HAP-1 (cell line): ENCODE measurements around the gene NAT16.

Experiments used
- DNase-seq, 2 experiments: peaks; one replicate each; pipeline ENCODE4 v3.0.0-alpha.2; 2016 to 2020; ENCODE audit warnings: low spot score in 2 of 2
- H3K27me3 ChIP-seq: fragments of 250-450 bp; sonication (Bioruptor Pico); 2 replicates; pipeline ENCODE4 v1.5.1; 2020; ENCODE audit warnings: low read depth, mild to moderate bottlenecking, moderate library complexity
- H3K36me3 ChIP-seq: fragments of 250-450 bp; sonication (Bioruptor Pico); replicated peaks from 2 replicates; pipeline ENCODE4 v1.5.1; 2020; ENCODE audit warnings: mild to moderate bottlenecking
- H3K4me1 ChIP-seq: fragments of 250-450 bp; sonication (Bioruptor Pico); 2 replicates; pipeline ENCODE4 v1.5.1; 2020; ENCODE audit warnings: mild to moderate bottlenecking
- H3K4me3 ChIP-seq: fragments of 250-450 bp; sonication (Bioruptor Pico); 2 replicates; pipeline ENCODE4 v1.5.1; 2020; ENCODE audit warnings: mild to moderate bottlenecking, moderate library complexity
- H3K9me3 ChIP-seq: fragments of 250-450 bp; sonication (Bioruptor Pico); 2 replicates; pipeline ENCODE4 v1.5.1; 2020; ENCODE audit warnings: mild to moderate bottlenecking, moderate library complexity
- in situ Hi-C: fragments of 300-500 bp; cut with MboI; formaldehyde crosslinking; loops from 3 replicates; pipeline ENCODE4 v1.14.3; 2020; ENCODE audit warnings: low sequenced_read_pairs, inconsistent platforms, mixed read lengths

Gene NAT16

DNA sequence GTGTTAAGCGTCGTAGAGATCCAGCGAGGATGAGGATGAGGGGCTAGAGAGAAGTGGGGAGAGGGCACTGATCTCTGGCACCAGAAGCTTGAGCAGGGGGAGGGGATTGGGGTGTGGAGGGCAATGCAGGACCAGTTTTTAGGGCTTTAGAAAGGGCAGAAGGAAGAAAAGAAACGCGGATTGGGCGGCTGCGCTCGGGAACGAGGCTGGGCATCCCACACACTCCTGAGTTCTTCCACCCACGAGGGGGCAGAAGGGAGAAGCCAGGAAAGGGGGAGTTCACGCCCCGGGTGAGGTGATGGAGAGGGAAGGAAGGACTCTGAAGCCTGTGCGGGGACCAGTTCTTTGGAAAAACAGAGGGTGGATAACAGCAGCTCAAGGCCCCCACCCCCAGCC lies 8.7 kb downstream of the NAT16 start:
- Histone ChIP-seq H3K4me1 (peaks cover 6% of the 10 kb centered on the region; the same call in 1 of the 2 replicates), H3K36me3 (no peaks in the 10 kb centered on the region), H3K4me3 (no peak overlapping the region), H3K27me3 (peaks cover 76% of the 10 kb centered on the region), H3K9me3 (no peaks in the 10 kb centered on the region)
- DNase-seq = no peak
- in situ Hi-C loops = no loop called here

DNA sequence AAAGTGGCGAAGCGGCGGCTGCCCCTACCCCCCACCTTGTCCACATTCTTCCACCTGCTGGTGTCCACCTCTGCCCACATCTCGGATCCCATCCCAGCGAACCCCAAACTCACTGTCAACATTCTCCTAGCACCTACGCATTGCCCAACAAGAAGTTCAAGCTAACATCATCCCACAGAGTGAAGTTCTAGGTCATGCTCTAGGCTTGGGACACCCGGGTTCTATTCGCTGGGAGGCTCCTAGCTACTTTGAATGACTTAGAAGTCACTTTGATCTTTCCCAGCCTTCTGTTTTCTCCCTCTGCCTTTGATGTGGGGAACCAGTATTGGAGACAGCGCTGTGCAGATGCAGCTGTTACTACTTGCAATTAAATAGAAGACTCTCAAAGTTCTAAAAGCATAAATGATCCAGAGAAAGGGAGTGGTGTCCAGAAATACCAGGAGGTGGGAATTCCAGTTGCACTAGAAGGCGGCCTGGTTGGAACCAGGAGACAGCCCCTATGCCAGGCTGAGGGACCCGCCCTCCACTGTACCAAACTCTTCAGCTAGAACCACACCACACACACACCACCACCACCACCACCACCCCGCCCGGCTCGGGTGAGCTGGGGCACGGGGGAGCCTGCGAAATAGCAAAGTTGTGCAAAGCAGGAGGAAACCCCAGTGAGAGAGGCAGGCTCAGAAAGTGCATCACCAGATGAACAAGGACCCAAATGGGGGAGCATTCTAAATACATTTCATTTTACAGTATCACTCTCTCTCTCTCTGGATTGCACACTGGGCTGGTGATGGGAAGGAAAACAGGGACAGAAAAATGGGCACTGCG lies 9.3 kb downstream of the NAT16 start:
- H3K36me3 ChIP-seq = no peaks in the 10 kb centered on the region
- H3K27me3 ChIP-seq = peaks cover 80% of the 10 kb centered on the region
- H3K4me3 ChIP-seq = no peak overlapping the region
- no peak for DNase-seq
- peaks cover 8% of the 10 kb centered on the region for H3K4me1 ChIP-seq
- in situ Hi-C loops = no loop called here
- no peaks in the 10 kb centered on the region for H3K9me3 ChIP-seq

DNA sequence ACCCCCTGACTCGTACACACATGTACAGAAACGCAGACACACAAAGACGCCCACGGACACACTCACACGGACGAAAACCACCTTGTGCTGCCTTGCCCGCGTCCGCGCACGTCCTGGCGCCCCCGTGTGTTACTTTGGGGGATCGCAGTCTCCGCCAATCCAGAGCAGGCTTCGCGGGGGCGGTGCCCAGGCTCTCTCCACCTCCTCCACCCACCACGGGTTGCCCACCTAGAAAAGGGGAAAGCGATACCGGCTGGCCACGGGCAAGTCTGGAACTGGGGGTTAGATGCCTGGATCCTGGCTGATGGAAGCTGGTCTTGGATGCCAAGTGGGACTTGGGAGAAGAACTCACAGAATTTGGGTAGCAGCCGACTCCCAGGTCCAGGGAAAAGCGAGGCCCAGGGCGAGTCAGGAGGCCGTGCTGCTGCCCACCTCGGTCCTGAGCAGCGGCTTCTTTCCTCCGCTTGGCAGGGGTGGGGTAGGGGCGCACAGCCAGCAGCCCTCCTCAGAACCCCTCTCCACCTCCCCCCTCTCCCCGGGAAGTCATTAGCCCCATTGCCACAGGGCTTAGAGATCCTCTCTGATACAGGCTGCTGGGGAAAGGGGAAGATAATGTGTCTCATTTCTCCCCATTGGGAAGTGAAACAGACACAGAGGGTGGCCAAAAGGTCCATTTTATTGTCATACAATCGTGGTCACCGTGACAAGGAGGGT lies 10.1 kb downstream of the NAT16 start:
- Histone ChIP-seq H3K36me3 (no peaks in the 10 kb centered on the region), H3K4me1 (peaks cover 13% of the 10 kb centered on the region), H3K4me3 (0 out of 2 replicates have a peak overlapping the region, but pooled peaks have one; percentile 5), H3K9me3 (no peaks in the 10 kb centered on the region), H3K27me3 (peaks cover 84% of the 10 kb centered on the region)
- in situ Hi-C loops = no loop called here
- peak in 1 of 2 experiments; percentile 90 for DNase-seq

DNA sequence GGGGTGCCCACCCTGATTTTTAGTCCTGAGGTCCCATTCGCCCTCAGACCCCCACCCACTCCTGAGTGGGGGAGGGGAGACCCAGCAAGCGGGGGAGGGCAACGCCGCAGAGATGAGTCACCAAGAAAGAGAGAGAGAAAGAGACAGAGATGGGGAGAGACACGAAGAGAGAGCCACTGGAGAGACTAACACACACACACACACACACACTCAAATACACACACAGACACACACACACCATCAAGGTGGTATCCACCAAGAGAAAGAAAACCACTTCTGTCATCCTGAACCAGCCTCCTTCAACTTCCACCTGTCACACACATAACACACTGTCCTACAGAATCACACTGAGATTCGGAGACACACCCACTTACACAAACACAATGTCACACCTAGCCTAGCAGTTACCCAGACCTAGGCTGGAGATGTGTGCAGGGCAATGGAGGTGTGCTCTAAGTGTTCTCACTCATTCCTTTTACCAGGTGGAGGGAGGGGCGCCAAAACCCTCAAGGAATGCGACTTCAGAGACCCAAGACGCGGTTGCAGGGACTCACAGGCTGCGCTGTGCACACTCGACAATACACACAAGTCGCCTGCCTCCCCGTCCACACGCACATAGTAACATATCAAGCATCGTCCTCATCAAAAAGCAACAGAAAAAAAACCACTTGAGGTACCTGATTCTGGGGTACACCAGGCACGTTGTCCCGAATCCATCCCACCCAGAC lies 10.8 kb downstream of the NAT16 start:
- DNase-seq = no peak
- H3K4me1 ChIP-seq = peaks cover 13% of the 10 kb centered on the region
- no peaks in the 10 kb centered on the region for H3K36me3 ChIP-seq
- H3K4me3 ChIP-seq = 0 out of 2 replicates have a peak overlapping the region, but pooled peaks have one; percentile 5
- H3K9me3 ChIP-seq = no peaks in the 10 kb centered on the region
- H3K27me3 ChIP-seq = peaks cover 89% of the 10 kb centered on the region
- in situ Hi-C loops = no loop called here

DNA sequence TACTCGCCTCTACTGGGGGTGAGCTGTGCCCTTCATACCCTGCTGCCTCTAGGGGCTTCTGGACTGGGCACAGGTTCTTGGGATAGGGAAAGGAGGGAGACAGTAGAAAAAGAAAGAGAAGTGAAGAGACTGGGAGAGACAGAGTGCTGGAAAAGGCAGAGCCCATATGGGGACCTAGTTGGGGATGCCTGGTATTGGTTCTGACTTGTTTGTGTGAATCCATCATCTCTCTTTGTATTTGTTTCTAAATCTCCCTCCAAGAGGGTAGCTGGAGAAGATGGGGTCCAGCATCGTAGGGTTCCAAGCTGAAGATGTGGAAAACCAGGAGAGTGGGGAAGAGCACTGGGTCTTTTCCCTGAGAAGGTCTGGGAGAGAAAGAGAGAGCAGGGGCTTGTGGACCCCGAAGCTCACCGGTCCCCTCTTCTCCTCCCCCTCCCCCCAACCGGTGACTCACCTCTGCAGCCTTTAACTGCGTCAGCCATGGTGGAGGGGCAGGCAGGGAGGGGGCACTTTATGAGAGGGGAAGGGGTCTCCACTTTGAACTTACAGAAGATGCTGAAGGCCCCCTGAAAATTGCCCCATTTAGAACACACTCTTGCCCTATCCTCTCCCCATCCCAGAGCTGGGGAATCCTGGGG lies 11.6 kb downstream of the NAT16 start:
- DNase-seq = no peak
- H3K9me3 ChIP-seq = no peaks in the 10 kb centered on the region
- H3K4me1 ChIP-seq = peaks cover 13% of the 10 kb centered on the region
- H3K36me3 ChIP-seq = no peaks in the 10 kb centered on the region
- H3K27me3 ChIP-seq = peaks cover 87% of the 10 kb centered on the region
- H3K4me3 ChIP-seq = no peak overlapping the region
- in situ Hi-C loops = no loop called here

DNA sequence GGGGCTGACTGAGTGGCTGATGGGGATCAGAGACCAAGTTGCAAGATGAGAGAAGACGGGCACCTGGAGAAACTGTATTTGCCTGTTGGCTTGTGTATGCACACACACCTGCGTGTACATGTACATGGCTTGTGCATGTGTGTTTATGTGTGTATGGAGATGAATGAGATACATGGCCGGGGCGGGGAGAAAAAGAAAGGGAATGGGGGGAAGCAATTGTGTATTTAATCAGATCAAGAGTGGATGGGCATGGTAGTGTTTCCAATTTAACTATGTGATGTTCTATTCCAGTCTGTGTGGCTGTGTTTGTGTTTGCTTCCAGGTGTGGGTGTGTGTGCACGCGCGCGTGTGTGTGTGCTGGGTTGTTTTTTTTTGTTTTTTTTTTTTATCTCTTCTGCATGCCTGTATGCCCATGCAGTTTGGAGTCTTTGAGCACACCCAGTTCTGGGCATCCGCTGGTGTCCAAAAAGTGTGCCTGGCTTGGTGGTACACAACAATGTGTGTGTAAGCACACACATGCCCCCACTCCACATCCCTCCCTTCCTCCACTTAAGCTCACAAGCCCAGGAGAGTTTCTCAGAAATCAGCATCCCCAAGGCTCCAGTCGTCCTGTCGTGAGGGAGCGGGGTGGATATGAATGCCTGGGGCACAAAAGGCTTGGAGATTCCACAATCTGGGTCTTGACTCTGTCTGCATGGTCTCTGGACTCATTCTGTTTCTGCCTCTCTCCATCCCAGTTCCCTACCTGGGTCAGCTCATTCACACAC lies 12.3 kb downstream of the NAT16 start:
- no peaks in the 10 kb centered on the region for H3K36me3 ChIP-seq
- no peak overlapping the region for H3K4me3 ChIP-seq
- in situ Hi-C loops = no loop called here
- DNase-seq = no peak
- no peaks in the 10 kb centered on the region for H3K9me3 ChIP-seq
- peaks cover 13% of the 10 kb centered on the region for H3K4me1 ChIP-seq
- peaks cover 80% of the 10 kb centered on the region for H3K27me3 ChIP-seq

DNA sequence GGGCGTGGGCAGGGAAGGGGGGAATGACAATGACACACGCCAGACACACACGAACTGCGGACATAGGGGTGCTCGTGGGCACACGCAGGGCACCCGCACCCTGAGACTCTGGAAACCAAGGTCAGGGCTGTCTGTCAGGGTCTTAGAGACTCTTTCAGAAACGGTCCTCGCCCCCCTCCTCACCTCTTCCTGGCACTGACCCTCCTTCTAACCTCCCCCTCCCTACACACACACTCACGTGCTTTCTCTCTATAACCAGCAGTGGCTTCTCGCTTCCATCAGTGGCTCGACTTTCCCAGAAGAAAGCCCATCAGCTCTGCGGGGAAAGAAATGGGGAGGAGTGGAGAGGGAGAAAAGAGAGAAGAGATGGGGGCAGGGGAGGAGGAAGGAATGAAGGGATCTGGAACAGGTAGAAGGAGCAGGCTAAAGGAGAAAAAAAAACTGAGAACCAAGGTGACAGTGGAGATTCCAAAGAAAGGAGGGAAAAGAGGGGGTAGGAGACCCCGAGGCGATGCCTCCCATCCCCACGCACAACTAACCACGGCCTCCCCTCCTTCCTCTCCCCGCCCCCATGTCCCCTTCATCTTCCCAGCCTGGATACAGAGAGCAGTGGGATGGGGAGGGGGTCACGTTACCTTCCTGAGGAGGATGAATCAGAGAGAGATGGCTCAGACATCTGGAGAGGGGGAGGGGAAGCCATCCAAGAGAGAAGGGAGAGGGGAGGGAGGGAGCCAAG lies 13.0 kb downstream of the NAT16 start:
- no peak for DNase-seq
- in situ Hi-C loops = no loop called here
- Histone ChIP-seq H3K27me3 (peaks cover 73% of the 10 kb centered on the region), H3K4me1 (peaks cover 13% of the 10 kb centered on the region), H3K36me3 (no peaks in the 10 kb centered on the region), H3K4me3 (no peak overlapping the region), H3K9me3 (no peaks in the 10 kb centered on the region)

DNA sequence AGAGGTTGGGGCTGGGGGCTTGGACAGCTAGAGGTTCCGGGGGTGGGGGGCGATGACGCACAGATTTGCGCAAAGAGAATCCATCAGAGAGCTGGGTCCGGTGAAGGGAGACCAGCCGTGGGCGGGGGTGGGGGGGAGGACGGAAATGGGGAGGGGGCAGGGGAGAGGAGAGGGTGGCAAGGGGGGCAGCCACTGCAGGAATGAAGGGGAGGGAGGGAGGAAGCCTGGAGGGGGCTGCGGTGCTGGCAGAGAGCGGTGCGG lies 13.5 kb downstream of the NAT16 start:
- Histone ChIP-seq H3K4me3 (no peak overlapping the region), H3K9me3 (no peaks in the 10 kb centered on the region), H3K27me3 (peaks cover 68% of the 10 kb centered on the region), H3K4me1 (peaks cover 13% of the 10 kb centered on the region), H3K36me3 (no peaks in the 10 kb centered on the region)
- no peak for DNase-seq
- in situ Hi-C loops = no loop called here

DNA sequence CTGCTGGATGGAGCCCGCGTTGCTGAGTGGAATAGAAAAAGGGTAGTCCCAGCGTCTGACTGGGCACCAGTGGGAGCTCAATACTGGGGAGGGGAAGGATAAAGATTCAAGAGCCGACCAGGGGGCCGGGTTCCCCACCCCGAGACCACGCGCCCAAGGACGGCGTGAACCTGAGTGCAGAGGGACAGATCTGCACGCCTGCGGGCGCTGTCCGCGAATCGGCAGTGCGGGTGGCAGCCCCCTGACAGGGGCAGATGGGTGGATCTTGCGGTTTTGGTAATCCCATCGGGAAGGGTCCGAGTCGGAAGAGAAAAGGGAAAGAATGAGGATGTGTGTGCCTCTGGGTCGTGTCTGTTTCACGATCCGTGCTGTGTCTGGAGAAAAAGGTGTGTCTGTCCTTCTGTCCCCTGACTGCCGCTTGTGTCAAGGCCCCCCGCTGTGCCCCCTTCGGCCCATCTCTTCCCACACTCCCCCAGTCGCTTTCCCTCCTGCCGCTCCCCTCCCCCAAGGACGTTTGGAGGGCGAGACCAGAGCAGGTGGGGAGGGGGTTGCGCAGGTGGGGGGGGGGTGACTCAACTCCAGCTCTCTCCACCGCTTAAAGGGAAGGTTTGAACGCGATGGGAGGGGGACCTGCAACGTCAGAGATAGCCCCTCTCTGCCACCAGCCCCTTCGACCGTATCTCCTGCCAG lies 14.0 kb downstream of the NAT16 start:
- H3K9me3 ChIP-seq = no peaks in the 10 kb centered on the region
- in situ Hi-C loops = no loop called here
- H3K4me1 ChIP-seq = peaks cover 13% of the 10 kb centered on the region
- H3K4me3 ChIP-seq = peak overlapping the region; percentile 26
- no peaks in the 10 kb centered on the region for H3K36me3 ChIP-seq
- DNase-seq = peak in 1 of 2 experiments; percentile 29
- H3K27me3 ChIP-seq = peaks cover 63% of the 10 kb centered on the region

DNA sequence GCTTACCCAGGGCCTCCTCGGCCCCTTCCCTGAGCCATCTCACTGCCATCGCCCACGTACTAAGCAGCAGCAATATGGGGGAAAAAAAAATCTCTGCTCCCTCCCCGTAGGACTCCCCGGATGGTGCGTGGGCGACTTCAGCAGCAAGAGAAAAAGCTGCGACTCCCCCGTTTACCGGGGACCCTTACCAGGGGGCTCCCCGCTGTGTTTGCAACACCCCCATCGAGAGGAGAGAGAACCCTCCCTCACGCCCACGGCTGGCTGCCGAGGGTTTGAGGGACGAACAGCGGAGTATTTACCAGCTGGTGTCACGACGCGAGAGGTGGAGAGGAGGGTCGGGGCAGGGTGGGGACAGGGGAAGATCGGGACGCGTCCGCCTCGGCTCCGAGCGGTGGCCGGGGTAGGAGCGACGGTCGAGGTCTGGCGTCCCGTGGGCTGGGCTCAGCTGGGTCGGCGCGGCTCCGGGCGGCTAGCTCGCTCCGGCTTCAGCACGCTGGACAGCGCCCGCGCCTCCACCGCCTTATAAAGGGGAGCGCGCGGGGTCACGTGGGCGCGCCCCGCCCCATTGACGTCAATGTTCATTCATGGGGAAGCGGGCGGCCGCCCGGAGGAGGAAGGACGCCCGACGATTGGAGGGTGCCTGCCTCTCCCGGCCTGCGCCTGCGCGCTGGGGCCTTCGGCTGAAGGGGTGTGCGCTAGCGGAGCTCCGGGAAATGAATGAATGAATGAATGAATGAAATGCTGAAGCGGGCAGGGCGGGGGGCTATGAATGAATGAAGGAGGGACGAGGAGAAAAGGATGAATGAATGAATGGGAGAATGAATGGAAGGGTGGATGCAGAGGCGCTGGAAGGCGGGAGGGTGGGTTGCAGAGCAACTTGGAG lies 14.8 kb downstream of the NAT16 start, which contains the start of gene VGF:
TSS of gene VGF (minus strand) at position 495 of the 883 bp plus-strand sequence. CDS start 726 bp downstream, outside the sequence.
- Histone ChIP-seq H3K9me3 (no peaks in the 10 kb centered on the region), H3K27me3 (peaks cover 55% of the 10 kb centered on the region), H3K4me1 (peaks cover 13% of the 10 kb centered on the region), H3K36me3 (no peaks in the 10 kb centered on the region), H3K4me3 (peak within 1 kb of the TSS; percentile 36)
- in situ Hi-C loops = no loop called here
- DNase-seq = peak; percentile 87 to 96

DNA sequence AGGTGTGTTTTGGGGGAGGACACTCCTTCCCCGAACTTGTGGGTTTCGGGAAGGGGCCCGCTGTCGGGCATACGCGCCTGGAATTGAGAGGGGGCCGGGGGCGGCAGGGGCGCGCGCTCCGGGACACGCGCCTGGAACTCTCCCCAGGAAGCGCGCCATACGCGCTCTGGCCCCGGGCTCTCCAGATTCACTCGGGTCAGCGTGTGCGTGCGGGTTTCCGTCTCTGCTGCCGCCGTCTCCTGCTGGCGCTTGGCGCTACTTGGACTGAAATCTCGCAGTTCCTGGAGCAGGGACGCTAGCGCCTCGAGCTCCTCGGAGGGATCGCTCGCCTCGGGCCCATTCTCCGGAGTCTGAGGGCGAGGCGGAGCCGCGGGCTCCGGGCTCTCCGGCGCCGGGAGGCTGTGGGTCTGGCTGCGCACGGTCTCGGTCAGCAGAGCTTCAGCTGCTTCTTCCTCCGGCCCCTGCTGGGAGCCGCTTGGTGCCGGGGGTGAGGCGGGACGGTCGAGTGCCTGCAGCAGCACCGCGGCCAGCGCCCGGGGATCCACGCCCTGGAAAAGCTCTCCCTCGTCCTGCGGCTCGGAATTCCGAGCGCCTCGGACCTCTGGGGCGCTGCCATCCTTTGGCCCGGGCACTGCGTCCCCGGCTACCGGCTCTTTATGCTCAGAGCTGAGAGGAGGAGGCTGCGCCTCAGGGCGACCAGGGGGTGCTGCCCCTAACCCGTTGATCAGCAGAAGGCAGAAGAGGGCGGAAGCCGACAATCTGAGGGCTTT lies 15.8 kb downstream of the NAT16 start:
- H3K27me3 ChIP-seq = peaks cover 44% of the 10 kb centered on the region
- H3K9me3 ChIP-seq = no peaks in the 10 kb centered on the region
- H3K4me3 ChIP-seq = peak overlapping the region; percentile 36
- H3K36me3 ChIP-seq = no peaks in the 10 kb centered on the region
- peak; percentile 40 to 77 for DNase-seq
- in situ Hi-C loops = no loop called here
- peaks cover 8% of the 10 kb centered on the region for H3K4me1 ChIP-seq
